HepG2 (cell line): Measurements from ENCODE around the gene JUND. TPM values are rescaled to one million over a fixed set of nuclear protein-coding genes. Genes with fewer than 3 reads are reported as not detected.

Source experiments
- ATAC-seq: fragments of 200-7000 bp; cut with Tn5 transposase; 3 replicates; pipeline ENCODE4 v1.9.1; 2020; ENCODE audit warnings: mild to moderate bottlenecking, moderate library complexity
- BruUV-seq: library from RNA; stranded (reverse); fragments of 400-500 nt; replicated peaks from 2 replicates; lab custom pipeline; 2021; lab: Mats Ljungman, UMichigan
- CTCF ChIA-PET: fragments of 300-600 bp; formaldehyde crosslinking; extraction: SDS; loops from one replicate; lab custom pipeline; 2021; ENCODE audit warnings: low total read pairs, inconsistent platforms, low intra/inter-chr PET ratio; lab: Yijun Ruan, JAX
- POLR2A ChIA-PET: fragments of 350-600 bp; sonication (Branson Sonifier 250); formaldehyde crosslinking; loops from one replicate; lab custom pipeline; 2020; ENCODE audit warnings: antibody characterized with exemption, inconsistent platforms; lab: Yijun Ruan, JAX
- DNase-seq: peaks from one replicate; pipeline ENCODE4 v3.0.0-alpha.2; 2015; ENCODE audit warnings: low spot score
- FAIRE-seq: peaks from 3 replicates; lab custom pipeline; 2011; peaks lifted over from hg19 to GRCh38; lab: Jason Lieb, UNC
- H2AFZ ChIP-seq: one replicate; pipeline ENCODE4 v1.6.1; 2011; ENCODE audit warnings: low read length, inconsistent platforms
- H3K27ac ChIP-seq: fragments of 300-600 bp; 3 replicates; pipeline ENCODE4 v1.8.0; 2011; ENCODE audit warnings: mixed run types, mild to moderate bottlenecking, mixed read lengths, low read length, inconsistent platforms; ENCODE audit not compliant: insufficient read depth; ENCODE audit errors: extremely low read length
- H3K27me3 ChIP-seq, 2 experiments: fragments of 200-600 bp in 1 of 2; 2 replicates in 1 of 2; 3 replicates in 1 of 2; pipeline versions ENCODE4 v1.6.0 to v1.8.0; 2011; ENCODE audit warnings: low read length in 2 of 2, mild to moderate bottlenecking in 2 of 2, moderate library complexity in 2 of 2, inconsistent platforms in 1 of 2; ENCODE audit not compliant: insufficient read depth in 2 of 2, control insufficient read depth in 1 of 2
- H3K36me3 ChIP-seq, 2 experiments: fragments of 200-600 bp in 1 of 2; replicated peaks in 1 of 2; 2 replicates in 1 of 2; 3 replicates in 1 of 2; pipeline versions ENCODE4 v1.5.1 to v1.8.0; 2011; ENCODE audit warnings: low read length in 2 of 2, inconsistent platforms in 1 of 2; ENCODE audit not compliant: insufficient read depth in 2 of 2, control insufficient read depth in 1 of 2
- H3K4me1 ChIP-seq: 2 replicates; pipeline ENCODE4 v1.5.1; 2012; ENCODE audit warnings: low read length, inconsistent platforms; ENCODE audit not compliant: insufficient read depth
- H3K4me2 ChIP-seq: 2 replicates; pipeline ENCODE4 v1.6.0; 2011; ENCODE audit warnings: low read depth, low read length, inconsistent platforms
- H3K4me3 ChIP-seq, 3 experiments: fragments of 200-600 bp in 1 of 3; sonication (generic), shearing (Covaris generic) in 1 of 3; replicated peaks in 1 of 3; 2 replicates each; pipeline ENCODE4 v1.5.1; 2011 to 2016; ENCODE audit warnings: low read length in 3 of 3, inconsistent platforms in 2 of 3, low read depth in 2 of 3, mild to moderate bottlenecking in 2 of 3, control low read depth in 1 of 3, mixed read lengths in 1 of 3; ENCODE audit not compliant: insufficient read depth in 1 of 3
- H3K79me2 ChIP-seq: one replicate; pipeline ENCODE4 v1.6.1; 2011; ENCODE audit warnings: low read length, inconsistent platforms; ENCODE audit not compliant: insufficient read depth
- H3K9ac ChIP-seq: 2 replicates; pipeline ENCODE4 v1.6.0; 2011; ENCODE audit warnings: mild to moderate bottlenecking, low read depth, low read length, inconsistent platforms; ENCODE audit not compliant: insufficient read depth
- H3K9me3 ChIP-seq: 2 replicates; pipeline ENCODE4 v1.5.1; 2012; ENCODE audit warnings: mild to moderate bottlenecking, low read length
- H4K20me1 ChIP-seq: 2 replicates; pipeline ENCODE4 v1.6.0; 2011; ENCODE audit warnings: inconsistent platforms, mild to moderate bottlenecking, low read length, moderate library complexity; ENCODE audit not compliant: insufficient read depth
- FOXP1 ChIP-seq, 2 experiments: fragments of 450-650 bp in 1 of 2; IDR thresholded peaks; 2 replicates each; pipeline ENCODE4 v1.6.1; 2017 to 2018; ENCODE audit warnings: antibody characterized with exemption in 1 of 2
- GATA4 ChIP-seq: sonication (generic); IDR thresholded peaks from 2 replicates; pipeline ENCODE4 v1.6.1; 2016; ENCODE audit warnings: antibody characterized with exemption, low read depth, borderline replicate concordance
- KLF15 ChIP-seq: sonication (generic); formaldehyde crosslinking; IDR thresholded peaks from 2 replicates; pipeline ENCODE4 v1.8.1; 2023; ENCODE audit warnings: borderline replicate concordance, mild to moderate bottlenecking, inconsistent platforms, missing genetic modification reagents, mixed read lengths
- MXD3 ChIP-seq: IDR thresholded peaks from 2 replicates; pipeline ENCODE4 v1.6.1; 2016; ENCODE audit warnings: mild to moderate bottlenecking, missing biosample characterization, missing genetic modification reagents
- SALL2 ChIP-seq: sonication (generic); formaldehyde crosslinking; IDR thresholded peaks from 2 replicates; pipeline ENCODE4 v1.8.1; 2023; ENCODE audit warnings: mild to moderate bottlenecking, missing genetic modification reagents, inconsistent platforms
- SATB2 ChIP-seq: sonication (generic); formaldehyde crosslinking; IDR thresholded peaks from 2 replicates; pipeline ENCODE4 v1.5.0; 2020; ENCODE audit warnings: missing genetic modification reagents
- STAT5B ChIP-seq: sonication (generic); formaldehyde crosslinking; IDR thresholded peaks from 2 replicates; pipeline ENCODE4 v1.4.0; 2020; ENCODE audit warnings: missing genetic modification reagents
- TOPORS ChIP-seq: sonication (generic); formaldehyde crosslinking; IDR thresholded peaks from 2 replicates; pipeline ENCODE4 v1.8.0; 2023; ENCODE audit warnings: mild to moderate bottlenecking, missing genetic modification reagents
- ZBTB38 ChIP-seq: sonication (generic); formaldehyde crosslinking; IDR thresholded peaks from 2 replicates; pipeline ENCODE4 v1.5.1; 2020; ENCODE audit warnings: mild to moderate bottlenecking, missing genetic modification reagents
- ZC3H13 ChIP-seq: sonication (generic); formaldehyde crosslinking; IDR thresholded peaks from 2 replicates; pipeline ENCODE4 v1.8.1; 2023; ENCODE audit warnings: mild to moderate bottlenecking, missing genetic modification reagents, moderate library complexity
- ZNF281 ChIP-seq: sonication (generic); formaldehyde crosslinking; IDR thresholded peaks from 2 replicates; pipeline ENCODE4 v1.4.0; 2020; ENCODE audit warnings: missing genetic modification reagents, borderline replicate concordance
- ZNF644 ChIP-seq: IDR thresholded peaks from 2 replicates; pipeline ENCODE4 v1.6.1; 2016; ENCODE audit warnings: low read depth
- ZNF646 ChIP-seq: sonication (generic); formaldehyde crosslinking; IDR thresholded peaks from 2 replicates; pipeline ENCODE4 v1.9.0; 2021; ENCODE audit warnings: mild to moderate bottlenecking, missing genetic modification reagents
- ZNF768 ChIP-seq: sonication (generic); formaldehyde crosslinking; IDR thresholded peaks from 2 replicates; pipeline ENCODE4 v1.4.0; 2020; ENCODE audit warnings: missing genetic modification reagents
- WGBS: methylation state at CpG from one replicate; pipeline ENCODE4 v1.1.6; 2017; ENCODE audit warnings: low lambda C conversion rate; 5-methylcytosine and 5-hydroxymethylcytosine counted together
- in situ Hi-C: cut with HindIII; loops from 2 replicates; pipeline ENCODE4 v1.10.0; 2017; ENCODE audit warnings: low pct_unique_long_range_greater_than_20kb; ENCODE audit not compliant: extremely low pct_ligation_motif_present
- intact Hi-C: fragments of 100-400 bp; cut with micrococcal nuclease; formaldehyde crosslinking; loops from one replicate; pipeline ENCODE4 v1.10.0; 2022; ENCODE audit not compliant: unreplicated experiment
- polyA plus RNA-seq, 8 experiments: library from polyadenylated mRNA; depleted of rRNA in 3 of 8; stranded (reverse) in 7 of 8; unstranded in 1 of 8; fragments of >200 nt; fragmentation: Illumina TruSeq in 4 of 8; extraction: Trizol in 4 of 8; gene quantifications; 2 replicates each; pipeline versions ENCODE4 v1.2.1 to v1.2.3, GENCODE V29; 2011 to 2016; ENCODE audit warnings: low read depth in 4 of 8, missing spikeins in 1 of 8, mixed read lengths in 1 of 8; ENCODE audit not compliant: insufficient read depth in 1 of 8
- total RNA-seq, 5 experiments: library from RNA; depleted of rRNA; stranded (reverse); fragments of >200 nt; fragmentation: Illumina TruSeq; extraction: Trizol; gene quantifications; 2 replicates each; pipeline ENCODE4 v1.2.3, GENCODE V29; 2016; ENCODE audit warnings: low read depth in 1 of 5

The JUND gene
- total and polyA plus RNA-seq, 2 of the 13 experiments (the other 11 are each of a cell fraction or from before 2014, with no cell fraction given) = 41.2 to 59.8 TPM

GRCh38 chr19:18306888-18307260 lies 25.5 kb upstream of the JUND start:
- intact Hi-C loops = no loop called here
- CTCF ChIA-PET = no interaction called here

More at GRCh38 chr19:18306888-18307260, 25.5 kb upstream of the JUND start:
- POLR2A ChIA-PET = no interaction called here
- TF ChIP-seq KLF15 (no peak), ZNF281 (CRISPR knock-in tag) (no peak), ZNF646 (no peak), TOPORS (CRISPR knock-in tag) (no peak), GATA4 (no peak), SALL2 (CRISPR knock-in tag) (no peak), FOXP1 (IDR thresholded peaks at IDR 0.05) (no peak), FOXP1 (CRISPR knock-in tag; IDR thresholded peaks at IDR 0.05) (no peak), STAT5B (CRISPR knock-in tag) (no peak), ZNF768 (CRISPR knock-in tag) (no peak), MXD3 (CRISPR knock-in tag) (no peak), ZBTB38 (CRISPR knock-in tag) (peak; percentile 1; the same call in 1 of the 2 replicates), ZC3H13 (0 out of 2 replicates have a peak, but pooled peaks have one; percentile 14), ZNF644 (CRISPR knock-in tag) (no peak), SATB2 (CRISPR knock-in tag) (no peak)
- in situ Hi-C loops = no loop called here
- H3K9ac ChIP-seq = no peak overlapping the region
- no peaks in the 10 kb centered on the region for H4K20me1 ChIP-seq
- DNase-seq = no peak
- H3K9me3 ChIP-seq = no peaks in the 10 kb centered on the region
- H3K27me3 ChIP-seq = no peaks in the 10 kb centered on the region
- no peaks in the 10 kb centered on the region for H3K79me2 ChIP-seq
- H3K4me1 ChIP-seq = peaks cover 60% of the 10 kb centered on the region
- peak overlapping the region; percentile 23 for H3K27ac ChIP-seq
- FAIRE-seq = no peak
- H3K36me3 ChIP-seq = peaks cover 5 to 21% of the 10 kb centered on the region in 2 experiments; a peak in 3 of 5 replicates
- no peak overlapping the region for H2AFZ ChIP-seq
- no peak overlapping the region for H3K4me3 ChIP-seq
- 95% methylated on average over 14 of the region's 14 CpGs for WGBS
- ATAC-seq = no peak
- no peak overlapping the region for H3K4me2 ChIP-seq
- BruUV-seq = no TSS peak
